GM15510 (cell line): ENCODE measurements around the gene ZNF324.
A peak's percentile ranks its signal among the peaks of the same experiment; 100 is the strongest.

Experiments used
- POLR2A ChIP-seq: IDR thresholded peaks from 3 replicates; pipeline ENCODE4 v1.6.1; 2011; ENCODE audit warnings: borderline replicate concordance; ENCODE audit not compliant: insufficient read length; ENCODE audit errors: extremely low read depth

Gene ZNF324

GRCh38 chr19:58483776-58484175 is 16.9 kb downstream of the ZNF324 start:
- TF ChIP-seq POLR2A = no peak

- TF ChIP-seq POLR2A = no peak
Measured at GRCh38 chr19:58491393-58491792, 24.5 kb downstream of the ZNF324 start.

DNA sequence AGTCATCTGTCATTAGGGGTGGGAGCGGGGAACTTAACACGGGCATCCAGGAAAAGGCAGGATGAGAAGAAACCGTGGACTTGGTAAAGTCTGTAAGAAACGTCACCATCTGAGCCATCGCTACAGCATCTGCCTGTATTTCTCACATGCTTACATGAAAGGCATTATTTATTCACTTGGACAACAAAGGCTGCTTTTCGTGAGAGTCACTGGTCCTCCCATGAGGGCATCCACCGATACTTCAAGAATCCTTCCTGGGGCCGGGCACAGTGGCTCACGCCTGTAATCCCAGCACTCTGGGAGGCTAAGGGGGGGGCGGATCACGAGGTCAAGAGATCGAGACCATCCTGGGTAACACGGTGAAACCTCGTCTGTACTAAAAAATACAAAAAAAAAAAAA is 25.4 kb downstream of the ZNF324 start:
- TF ChIP-seq POLR2A = no peak

GRCh38 chr19:58497634-58498170 is 30.8 kb downstream of the ZNF324 start:
- TF ChIP-seq POLR2A = no peak

GRCh38 chr19:58498316-58499020 is 31.6 kb downstream of the ZNF324 start:
- no peak for TF ChIP-seq POLR2A

- peak; percentile 60 for TF ChIP-seq POLR2A
Measured at GRCh38 chr19:58499021-58499927, 32.4 kb downstream of the ZNF324 start.

DNA sequence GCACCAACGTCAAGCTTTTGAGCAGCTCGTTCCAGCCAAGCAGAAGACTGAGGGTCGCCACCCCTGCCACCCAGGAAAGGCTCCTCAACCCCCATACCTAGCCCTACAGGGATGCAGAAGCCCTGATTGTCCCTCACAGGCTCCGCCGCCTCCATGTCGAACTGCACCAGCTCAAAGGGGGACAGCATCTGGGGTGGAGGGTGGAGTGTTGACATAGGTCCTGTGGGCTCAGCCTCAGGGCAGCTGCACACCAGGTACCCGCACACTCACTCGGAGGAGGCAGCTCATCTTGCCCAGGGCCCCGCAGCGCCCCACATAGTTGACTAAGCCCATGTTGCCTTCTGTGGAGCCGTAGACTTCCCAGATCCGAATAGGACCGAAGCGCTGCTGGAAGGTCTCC is 33.4 kb downstream of the ZNF324 start:
- TF ChIP-seq POLR2A = no peak

- no peak for TF ChIP-seq POLR2A
Measured at GRCh38 chr19:58509731-58510083, 42.8 kb downstream of the ZNF324 start.

DNA sequence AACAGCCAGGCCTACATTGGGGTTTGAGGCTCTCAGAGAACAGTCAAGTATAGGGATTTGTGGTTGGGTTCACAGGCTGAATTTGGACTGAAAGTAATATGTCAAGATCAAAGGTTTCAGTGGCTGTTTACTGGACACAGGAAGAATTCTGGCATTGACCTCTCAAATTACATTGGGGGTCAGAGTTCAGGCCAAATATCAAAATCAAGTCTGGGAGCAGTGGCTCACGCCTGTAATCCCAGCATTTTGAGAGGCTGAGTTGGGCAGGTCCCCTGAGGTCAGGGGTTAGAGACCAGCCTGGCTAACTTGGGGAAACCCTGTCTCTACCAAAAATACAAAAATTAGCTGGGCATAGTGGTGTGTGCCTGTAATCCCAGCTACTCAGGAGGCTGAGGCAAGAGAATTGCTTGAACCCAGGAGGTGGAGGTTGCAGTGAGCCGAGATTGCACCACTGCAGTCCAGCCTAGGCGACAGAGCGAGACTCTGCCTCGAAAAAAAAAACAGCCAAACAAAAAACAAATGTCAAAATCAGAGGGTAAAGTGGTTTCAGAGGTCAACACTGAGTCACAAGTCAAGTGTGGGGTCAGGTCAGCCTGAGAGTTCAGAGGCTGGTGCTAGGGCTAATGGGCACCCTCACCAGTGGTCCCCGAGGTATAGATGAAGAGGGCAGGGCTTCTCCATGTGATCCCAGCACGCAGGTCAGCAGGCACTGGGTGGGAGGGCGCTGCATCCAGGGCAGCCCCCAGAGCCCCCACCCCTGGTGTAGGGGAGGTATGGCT is 43.4 kb downstream of the ZNF324 start:
- no peak for TF ChIP-seq POLR2A

DNA sequence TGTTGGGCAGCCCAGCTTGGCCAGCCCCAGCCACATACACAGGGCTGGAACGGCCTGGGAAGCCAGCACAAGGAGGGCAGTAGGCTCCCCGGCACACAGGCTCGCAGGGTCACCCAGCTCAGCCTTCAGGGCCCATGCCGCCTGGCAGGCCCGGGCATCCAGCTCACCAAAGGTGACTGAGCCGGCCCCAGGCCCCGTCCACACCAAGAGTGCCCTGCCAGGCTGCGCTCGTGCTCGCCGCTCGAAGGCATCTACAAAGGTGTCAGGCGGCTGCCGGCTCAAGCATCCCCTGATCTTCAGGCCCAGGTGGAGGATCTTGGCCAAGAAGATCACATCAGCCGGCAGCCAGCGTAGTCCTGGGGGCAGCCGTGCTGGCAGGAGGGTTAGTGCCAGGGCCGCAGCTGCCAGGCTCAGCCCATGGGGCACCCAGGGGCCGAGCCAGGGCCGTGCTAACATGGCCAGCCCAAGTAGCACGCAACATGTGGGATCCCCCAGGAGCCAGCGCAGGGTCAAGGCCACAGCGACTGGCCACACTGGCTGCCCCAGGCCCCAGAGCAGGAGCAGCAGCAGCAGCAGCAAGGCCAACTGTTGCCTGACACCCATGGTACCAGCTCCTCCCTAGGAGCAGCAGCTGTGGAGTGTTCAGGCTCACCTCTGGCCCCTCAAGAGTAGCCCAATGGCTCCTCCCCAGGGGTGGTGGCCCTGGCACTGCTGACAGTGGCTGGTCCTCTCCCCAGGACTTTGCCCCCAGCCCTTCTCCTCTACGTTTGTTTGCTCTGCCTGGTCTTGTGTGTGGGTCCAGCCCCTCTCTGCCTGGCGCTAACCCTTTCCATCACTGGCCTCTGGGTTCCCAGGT is 44.7 kb downstream of the ZNF324 start, which contains the start of gene SLC27A5:
Gene SLC27A5 (minus strand): TSS at position 640 of the 856 bp plus-strand sequence. CDS start 37 bp downstream, at position 603.
- TF ChIP-seq POLR2A = no peak

DNA sequence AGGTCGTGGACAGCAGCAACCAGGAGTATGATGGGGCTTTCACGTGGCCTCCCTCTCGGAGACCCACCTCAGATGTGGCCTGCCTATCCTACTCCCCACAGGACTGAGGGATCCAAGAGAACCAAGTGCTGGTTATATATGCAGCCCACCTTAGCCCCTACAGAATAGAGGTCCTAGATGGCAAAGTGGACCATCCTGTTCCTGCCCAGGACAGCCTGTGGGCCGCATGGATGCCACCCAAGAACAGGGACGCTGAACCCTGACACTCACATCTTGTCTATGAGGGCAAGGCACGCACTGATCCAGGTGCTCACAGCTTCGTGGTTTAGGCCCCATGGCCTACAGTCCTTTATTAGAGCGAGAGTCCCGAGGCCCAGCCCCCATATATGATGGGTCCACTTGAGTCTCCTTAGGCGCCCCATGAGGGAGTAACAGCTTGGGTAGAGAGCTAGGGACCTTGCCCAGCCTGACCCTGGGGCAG is 46.4 kb downstream of the ZNF324 start:
- TF ChIP-seq POLR2A = no peak

- peak; percentile 84 for TF ChIP-seq POLR2A
Measured at GRCh38 chr19:58513694-58514563, 47.0 kb downstream of the ZNF324 start.

GRCh38 chr19:58514564-58515022 is 47.7 kb downstream of the ZNF324 start:
- TF ChIP-seq POLR2A = no peak
